Measurements from ENCODE around the gene MTRF1L.

DNA sequence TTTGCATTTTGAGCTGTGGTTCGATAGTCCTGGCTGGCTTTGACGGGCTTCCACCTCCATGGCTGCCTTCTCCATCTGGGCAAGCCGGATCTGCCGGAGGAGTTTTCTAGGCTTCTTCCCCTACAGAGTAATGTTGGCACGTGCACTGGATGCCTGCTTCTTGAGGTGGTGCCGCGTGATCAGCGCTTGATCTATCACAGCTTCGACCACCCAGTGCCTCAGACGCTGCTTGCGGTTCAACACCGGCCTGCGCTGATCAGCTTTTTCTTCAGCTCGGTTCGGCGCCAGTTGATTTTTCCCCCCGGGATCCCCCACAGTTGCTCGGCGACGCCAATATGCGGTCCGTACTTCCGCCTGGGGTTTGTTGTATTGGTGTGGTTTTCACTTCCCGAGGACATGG lies 43.2 kb downstream of the MTRF1L start:
- no peak for TF ChIP-seq CTCF (IDR thresholded peaks at IDR 0.05; ENCODE audit: insufficient read depth, low read length)
- TF ChIP-seq GABPA (IDR thresholded peaks at IDR 0.05; ENCODE audit: low read depth), result no peak
- TF ChIP-seq, protein P1, sequence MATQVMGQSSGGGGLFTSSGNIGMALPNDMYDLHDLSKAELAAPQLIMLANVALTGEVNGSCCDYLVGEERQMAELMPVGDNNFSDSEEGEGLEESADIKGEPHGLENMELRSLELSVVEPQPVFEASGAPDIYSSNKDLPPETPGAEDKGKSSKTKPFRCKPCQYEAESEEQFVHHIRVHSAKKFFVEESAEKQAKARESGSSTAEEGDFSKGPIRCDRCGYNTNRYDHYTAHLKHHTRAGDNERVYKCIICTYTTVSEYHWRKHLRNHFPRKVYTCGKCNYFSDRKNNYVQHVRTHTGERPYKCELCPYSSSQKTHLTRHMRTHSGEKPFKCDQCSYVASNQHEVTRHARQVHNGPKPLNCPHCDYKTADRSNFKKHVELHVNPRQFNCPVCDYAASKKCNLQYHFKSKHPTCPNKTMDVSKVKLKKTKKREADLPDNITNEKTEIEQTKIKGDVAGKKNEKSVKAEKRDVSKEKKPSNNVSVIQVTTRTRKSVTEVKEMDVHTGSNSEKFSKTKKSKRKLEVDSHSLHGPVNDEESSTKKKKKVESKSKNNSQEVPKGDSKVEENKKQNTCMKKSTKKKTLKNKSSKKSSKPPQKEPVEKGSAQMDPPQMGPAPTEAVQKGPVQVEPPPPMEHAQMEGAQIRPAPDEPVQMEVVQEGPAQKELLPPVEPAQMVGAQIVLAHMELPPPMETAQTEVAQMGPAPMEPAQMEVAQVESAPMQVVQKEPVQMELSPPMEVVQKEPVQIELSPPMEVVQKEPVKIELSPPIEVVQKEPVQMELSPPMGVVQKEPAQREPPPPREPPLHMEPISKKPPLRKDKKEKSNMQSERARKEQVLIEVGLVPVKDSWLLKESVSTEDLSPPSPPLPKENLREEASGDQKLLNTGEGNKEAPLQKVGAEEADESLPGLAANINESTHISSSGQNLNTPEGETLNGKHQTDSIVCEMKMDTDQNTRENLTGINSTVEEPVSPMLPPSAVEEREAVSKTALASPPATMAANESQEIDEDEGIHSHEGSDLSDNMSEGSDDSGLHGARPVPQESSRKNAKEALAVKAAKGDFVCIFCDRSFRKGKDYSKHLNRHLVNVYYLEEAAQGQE (IDR thresholded peaks at IDR 0.05; ENCODE audit: insufficient replicate concordance, low read depth), result no peak
- no peak for TF ChIP-seq POLR2AphosphoS5 (IDR thresholded peaks at IDR 0.05; ENCODE audit: low read depth)
- TF ChIP-seq SPI1 (IDR thresholded peaks at IDR 0.05; ENCODE audit: borderline replicate concordance, low read depth), result no peak
